Measurements from ENCODE around the gene ZNF827.

DNA sequence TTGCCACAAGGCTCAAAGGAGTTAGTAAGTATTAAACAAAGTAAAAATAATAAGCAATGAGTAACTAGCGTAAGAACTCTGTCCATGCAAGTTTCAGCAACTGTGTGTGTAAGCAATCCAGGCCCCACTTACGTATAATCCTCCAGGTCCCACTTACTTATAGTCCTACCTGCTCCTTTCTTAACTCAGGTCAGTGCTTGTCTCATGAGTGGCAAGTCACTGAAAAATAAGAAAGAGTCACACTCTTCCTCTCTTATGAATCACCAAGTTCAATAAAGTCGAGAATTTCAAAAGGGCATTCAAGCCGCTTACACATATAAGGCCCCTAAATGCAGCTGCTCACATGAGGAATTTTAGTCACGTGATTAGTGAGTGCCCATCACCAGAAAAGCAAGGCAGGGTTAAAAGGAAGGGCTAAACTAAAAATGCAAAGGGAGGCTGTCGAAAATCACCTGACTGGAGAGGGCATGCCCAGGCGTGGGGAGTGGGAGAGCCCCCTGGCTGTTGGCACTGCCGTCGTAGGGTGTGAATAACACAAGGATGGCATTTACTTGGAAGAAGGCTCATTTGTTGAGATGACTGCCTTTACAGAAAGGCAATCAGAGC is 58.2 kb downstream of the ZNF827 start:
- TF ChIP-seq ZFP30 (CRISPR knock-in tag; IDR thresholded peaks at IDR 0.05): no peak
- TF ChIP-seq, protein P1, sequence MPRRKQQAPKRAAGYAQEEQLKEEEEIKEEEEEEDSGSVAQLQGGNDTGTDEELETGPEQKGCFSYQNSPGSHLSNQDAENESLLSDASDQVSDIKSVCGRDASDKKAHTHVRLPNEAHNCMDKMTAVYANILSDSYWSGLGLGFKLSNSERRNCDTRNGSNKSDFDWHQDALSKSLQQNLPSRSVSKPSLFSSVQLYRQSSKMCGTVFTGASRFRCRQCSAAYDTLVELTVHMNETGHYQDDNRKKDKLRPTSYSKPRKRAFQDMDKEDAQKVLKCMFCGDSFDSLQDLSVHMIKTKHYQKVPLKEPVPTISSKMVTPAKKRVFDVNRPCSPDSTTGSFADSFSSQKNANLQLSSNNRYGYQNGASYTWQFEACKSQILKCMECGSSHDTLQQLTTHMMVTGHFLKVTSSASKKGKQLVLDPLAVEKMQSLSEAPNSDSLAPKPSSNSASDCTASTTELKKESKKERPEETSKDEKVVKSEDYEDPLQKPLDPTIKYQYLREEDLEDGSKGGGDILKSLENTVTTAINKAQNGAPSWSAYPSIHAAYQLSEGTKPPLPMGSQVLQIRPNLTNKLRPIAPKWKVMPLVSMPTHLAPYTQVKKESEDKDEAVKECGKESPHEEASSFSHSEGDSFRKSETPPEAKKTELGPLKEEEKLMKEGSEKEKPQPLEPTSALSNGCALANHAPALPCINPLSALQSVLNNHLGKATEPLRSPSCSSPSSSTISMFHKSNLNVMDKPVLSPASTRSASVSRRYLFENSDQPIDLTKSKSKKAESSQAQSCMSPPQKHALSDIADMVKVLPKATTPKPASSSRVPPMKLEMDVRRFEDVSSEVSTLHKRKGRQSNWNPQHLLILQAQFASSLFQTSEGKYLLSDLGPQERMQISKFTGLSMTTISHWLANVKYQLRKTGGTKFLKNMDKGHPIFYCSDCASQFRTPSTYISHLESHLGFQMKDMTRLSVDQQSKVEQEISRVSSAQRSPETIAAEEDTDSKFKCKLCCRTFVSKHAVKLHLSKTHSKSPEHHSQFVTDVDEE (CRISPR knock-in tag; IDR thresholded peaks at IDR 0.05): no peak
